Lung (tissue), 12 donors: ENCODE data around the gene C22orf23. TPM values are rescaled to one million over a fixed set of nuclear protein-coding genes. Genes with fewer than 3 reads are reported as not detected.
A peak's percentile ranks its signal among the peaks of the same experiment; 100 is the strongest.

ENCODE experiments used
- ATAC-seq: fragments of 200-7000 bp; cut with Tn5 transposase; one replicate; pipeline ENCODE4 v1.9.1; 2020; ENCODE audit warnings: moderate number of reproducible peaks; ENCODE audit not compliant: insufficient read depth, low FRiP score
- DNase-seq, 3 donors: peaks; one replicate each; pipeline ENCODE4 v3.0.0-alpha.2; 2013 to 2017
- H3K27ac ChIP-seq, 2 donors: one replicate each; pipeline ENCODE4 v1.5.1; 2013; ENCODE audit warnings: mild to moderate bottlenecking in 2 of 2, moderate library complexity in 2 of 2, control low read depth in 1 of 2, inconsistent platforms in 1 of 2, low read depth in 1 of 2, low read length in 1 of 2
- H3K27me3 ChIP-seq, 3 donors: one replicate each; pipeline ENCODE4 v1.5.1; 2013; ENCODE audit warnings: low read length in 2 of 3; ENCODE audit not compliant: control insufficient read depth in 3 of 3, insufficient read depth in 3 of 3
- H3K36me3 ChIP-seq, 4 donors: one replicate each; pipeline ENCODE4 v1.5.1; 2013; ENCODE audit warnings: low read length in 4 of 4, mild to moderate bottlenecking in 1 of 4, moderate library complexity in 1 of 4; ENCODE audit not compliant: control insufficient read depth in 4 of 4, insufficient read depth in 4 of 4
- H3K4me1 ChIP-seq, 5 donors: one replicate each; pipeline ENCODE4 v1.5.1; 2013; ENCODE audit warnings: low read length in 5 of 5, mild to moderate bottlenecking in 2 of 5, moderate library complexity in 1 of 5; ENCODE audit not compliant: control insufficient read depth in 5 of 5, insufficient read depth in 5 of 5
- H3K4me3 ChIP-seq: one replicate; pipeline ENCODE4 v1.5.1; 2013; ENCODE audit warnings: mild to moderate bottlenecking, control low read depth, moderate library complexity
- H3K9ac ChIP-seq, 2 donors: one replicate each; pipeline ENCODE4 v1.5.1; 2013; ENCODE audit warnings: low read length in 2 of 2, control low read depth in 1 of 2; ENCODE audit not compliant: insufficient read depth in 1 of 2
- H3K9me3 ChIP-seq, 4 donors: one replicate each; pipeline ENCODE4 v1.5.1; 2013; ENCODE audit warnings: low read length in 3 of 4, mild to moderate bottlenecking in 1 of 4, moderate library complexity in 1 of 4; ENCODE audit not compliant: control insufficient read depth in 4 of 4, insufficient read depth in 3 of 4
- WGBS, 2 donors: extraction: QIAGEN DNeasy Blood & Tissue Kit; methylation state at CpG; one replicate each; pipeline ENCODE4 v1.1.7; 2013; 5-methylcytosine and 5-hydroxymethylcytosine counted together
- polyA plus RNA-seq, 2 donors: library from polyadenylated mRNA; stranded (reverse); fragments of 200-250 nt; gene quantifications; one replicate each; pipeline ENCODE4 v1.2.1, GENCODE V29; 2013
- total RNA-seq, 2 donors: library from RNA; depleted of rRNA in 1 of 2; stranded (reverse); fragments of >200 nt in 1 of 2; gene quantifications; one replicate each; pipeline ENCODE4 v1.2.1, GENCODE V29; 2014 to 2021
- TF ChIP-seq, protein P1 (sequence below): IDR thresholded peaks from 2 replicates; pipeline ENCODE4 v1.5.1; 2012; ENCODE audit warnings: mild to moderate bottlenecking; ENCODE audit errors: control extremely low read depth, extremely low read depth
- donor health status: control.
- donor health status: control.
- donor health status: Bipolar disorder and iron deficiency.
- donor health status: healthy.
- donor health status: DM: yes; HTN: yes; CAD: no.

Gene C22orf23
- total and polyA plus RNA-seq, 4 donors: 1.1 to 4.2 (median 1.5) TPM

DNA sequence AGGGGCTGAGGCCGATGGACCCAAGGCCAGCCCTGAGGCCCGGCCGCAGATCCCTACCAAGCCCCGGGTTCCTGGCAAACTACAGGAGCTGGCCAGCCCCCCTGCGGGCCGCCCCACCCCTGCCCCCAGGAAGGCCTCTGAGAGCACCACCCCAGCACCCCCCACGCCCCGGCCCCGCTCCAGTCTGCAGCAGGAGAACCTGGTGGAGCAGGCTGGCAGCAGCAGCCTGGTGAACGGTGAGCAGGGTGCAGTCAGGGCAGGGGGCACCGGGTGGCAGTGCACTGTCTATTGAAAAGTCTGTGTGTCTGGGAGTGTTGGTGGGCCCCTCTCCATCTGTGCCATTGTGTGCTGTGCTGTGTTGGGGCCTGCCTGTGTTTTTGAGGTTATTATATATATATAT lies 31.2 kb downstream of the C22orf23 start:
- H3K36me3 ChIP-seq: peaks cover 17 to 62% (median 22%) of the 10 kb centered on the region in 4 donors
- no peak for ATAC-seq
- H3K4me1 ChIP-seq: peaks cover 0 to 7% (median 0%) of the 10 kb centered on the region in 5 donors
- no peak overlapping the region for H3K4me3 ChIP-seq
- DNase-seq: no peak
- TF ChIP-seq, protein P1, sequence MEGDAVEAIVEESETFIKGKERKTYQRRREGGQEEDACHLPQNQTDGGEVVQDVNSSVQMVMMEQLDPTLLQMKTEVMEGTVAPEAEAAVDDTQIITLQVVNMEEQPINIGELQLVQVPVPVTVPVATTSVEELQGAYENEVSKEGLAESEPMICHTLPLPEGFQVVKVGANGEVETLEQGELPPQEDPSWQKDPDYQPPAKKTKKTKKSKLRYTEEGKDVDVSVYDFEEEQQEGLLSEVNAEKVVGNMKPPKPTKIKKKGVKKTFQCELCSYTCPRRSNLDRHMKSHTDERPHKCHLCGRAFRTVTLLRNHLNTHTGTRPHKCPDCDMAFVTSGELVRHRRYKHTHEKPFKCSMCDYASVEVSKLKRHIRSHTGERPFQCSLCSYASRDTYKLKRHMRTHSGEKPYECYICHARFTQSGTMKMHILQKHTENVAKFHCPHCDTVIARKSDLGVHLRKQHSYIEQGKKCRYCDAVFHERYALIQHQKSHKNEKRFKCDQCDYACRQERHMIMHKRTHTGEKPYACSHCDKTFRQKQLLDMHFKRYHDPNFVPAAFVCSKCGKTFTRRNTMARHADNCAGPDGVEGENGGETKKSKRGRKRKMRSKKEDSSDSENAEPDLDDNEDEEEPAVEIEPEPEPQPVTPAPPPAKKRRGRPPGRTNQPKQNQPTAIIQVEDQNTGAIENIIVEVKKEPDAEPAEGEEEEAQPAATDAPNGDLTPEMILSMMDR: no peak
- H3K9me3 ChIP-seq: no peaks in the 10 kb centered on the region
- no peak overlapping the region for H3K9ac ChIP-seq
- no peak overlapping the region for H3K27ac ChIP-seq
- peaks cover 0 to 6% (median 0%) of the 10 kb centered on the region in 3 donors for H3K27me3 ChIP-seq
- 92 to 95% methylated on average over 11 of the region's 11 CpGs for WGBS, 2 donors

DNA sequence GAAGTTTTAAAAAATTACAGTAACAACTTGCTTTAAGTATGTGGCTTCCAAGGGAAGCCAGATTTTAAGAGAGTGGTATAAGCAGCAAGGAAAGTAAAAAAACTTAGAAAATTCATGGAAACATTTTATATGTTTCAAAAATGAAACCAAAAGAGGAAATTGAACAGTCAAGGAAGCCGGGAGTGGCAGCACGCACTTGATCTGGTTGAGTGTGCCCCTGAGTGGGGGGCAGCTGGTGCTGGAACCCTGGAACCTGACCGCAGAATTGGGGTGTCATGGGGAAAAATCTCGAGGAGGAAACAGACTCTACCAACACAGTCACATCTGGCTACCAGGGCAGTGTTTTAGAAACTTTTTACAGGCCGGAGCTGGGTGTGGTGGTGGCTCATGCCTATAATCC lies 33.3 kb downstream of the C22orf23 start:
- Histone ChIP-seq H3K36me3 (peaks cover 2 to 53% (median 22%) of the 10 kb centered on the region in 4 donors), H3K27me3 (peaks cover 0 to 3% (median 0%) of the 10 kb centered on the region in 3 donors), H3K4me1 (peaks cover 0 to 7% (median 0%) of the 10 kb centered on the region in 5 donors), H3K9me3 (no peaks in the 10 kb centered on the region), H3K27ac (no peak overlapping the region), H3K9ac (no peak overlapping the region), H3K4me3 (no peak overlapping the region)
- TF ChIP-seq, protein P1: no peak
- ATAC-seq (no peak), DNase-seq (no peak)
- 39 to 50% methylated on average over 5 of the region's 5 CpGs for WGBS, 2 donors

DNA sequence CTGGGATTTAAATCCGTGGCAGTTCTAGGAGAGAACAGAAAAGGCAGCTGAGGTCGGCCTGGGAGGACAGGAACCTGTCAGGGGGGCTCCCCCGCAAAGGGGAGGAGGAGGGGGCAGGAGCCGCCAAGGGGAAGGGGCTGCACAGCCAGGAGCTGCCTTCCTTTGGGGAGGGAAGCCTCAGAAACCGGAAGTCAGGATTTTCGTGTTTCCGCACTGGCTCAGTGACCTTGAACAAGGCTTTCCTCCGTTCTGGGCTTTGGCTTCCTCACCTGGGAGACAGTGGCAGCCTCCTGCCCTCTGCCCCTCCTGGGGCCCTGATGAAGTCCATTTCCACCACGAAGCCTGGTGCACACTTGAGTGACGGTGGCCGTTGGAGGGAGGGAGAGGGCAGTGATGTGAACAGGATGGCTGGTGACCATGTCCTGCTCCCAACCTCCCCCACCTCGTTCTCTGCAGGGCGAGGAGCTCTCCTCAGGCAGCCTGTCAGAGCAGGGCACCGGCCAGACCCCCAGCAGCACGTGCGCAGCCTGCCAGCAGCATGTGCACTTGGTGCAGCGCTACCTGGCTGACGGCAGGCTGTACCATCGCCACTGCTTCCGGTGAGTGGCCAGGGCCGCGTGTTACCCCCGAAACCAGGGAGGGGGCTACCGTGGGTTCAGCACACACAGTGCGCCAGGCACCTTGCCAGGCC lies 34.7 kb downstream of the C22orf23 start:
- no peaks in the 10 kb centered on the region for H3K27me3 ChIP-seq
- peaks cover 0 to 7% (median 0%) of the 10 kb centered on the region in 5 donors for H3K4me1 ChIP-seq
- H3K4me3 ChIP-seq: no peak overlapping the region
- 82 to 85% methylated on average over 24 to 25 of the region's 25 CpGs for WGBS, 2 donors
- TF ChIP-seq, protein P1: no peak
- no peak for DNase-seq
- no peak for ATAC-seq
- peak overlapping the region in 1 of 2 donors; percentile 44 for H3K27ac ChIP-seq
- H3K9me3 ChIP-seq: no peaks in the 10 kb centered on the region
- H3K36me3 ChIP-seq: peaks cover 2 to 45% (median 24%) of the 10 kb centered on the region in 4 donors
- no peak overlapping the region for H3K9ac ChIP-seq
